IMR-90 (cell line): ENCODE results near the gene HEYL.

Experiments
- BHLHE40 ChIP-seq: fragments of 150-350 bp; IDR thresholded peaks from 2 replicates; pipeline ENCODE4 v1.6.1; 2016; ENCODE audit warnings: mild to moderate bottlenecking, low read depth, low read length
- CEBPB ChIP-seq: IDR thresholded peaks from 2 replicates; pipeline ENCODE4 v1.6.1; 2012; ENCODE audit warnings: low read depth, low read length, improper control_type of control experiment
- CHD1 ChIP-seq: IDR thresholded peaks from 2 replicates; pipeline ENCODE4 v1.6.1; 2012; ENCODE audit warnings: low read depth, low read length, improper control_type of control experiment
- CTCF ChIP-seq: conservative IDR thresholded peaks from 2 replicates; pipeline ENCODE4 v1.5.1; 2012; ENCODE audit warnings: mild to moderate bottlenecking, low read depth, low read length, improper control_type of control experiment
- FOS ChIP-seq: fragments of 150-350 bp; IDR thresholded peaks from 2 replicates; pipeline ENCODE4 v1.6.1; 2016; ENCODE audit warnings: low read depth, low read length
- POLR2A ChIP-seq: IDR thresholded peaks from 2 replicates; pipeline ENCODE4 v1.6.1; 2012; ENCODE audit warnings: mild to moderate bottlenecking, low read depth, low read length
- RCOR1 ChIP-seq: IDR thresholded peaks from 2 replicates; pipeline ENCODE4 v1.6.1; 2012; ENCODE audit warnings: mild to moderate bottlenecking, low read length, improper control_type of control experiment; ENCODE audit not compliant: insufficient replicate concordance
- RFX5 ChIP-seq: IDR thresholded peaks from 2 replicates; pipeline ENCODE4 v1.8.0; 2012; ENCODE audit warnings: low read depth, mild to moderate bottlenecking, low read length, moderate library complexity
- SMC3 ChIP-seq: fragments of 150-350 bp; IDR thresholded peaks from 2 replicates; pipeline ENCODE4 v1.6.1; 2016; ENCODE audit warnings: low read depth, mild to moderate bottlenecking, antibody characterized with exemption, low read length, moderate library complexity
- USF2 ChIP-seq: fragments of 150-350 bp; IDR thresholded peaks from 2 replicates; pipeline ENCODE4 v1.6.1; 2017; ENCODE audit warnings: mild to moderate bottlenecking, antibody characterized with exemption, low read length, low read depth

GRCh38 chr1:39662861-39663260, 23.4 kb upstream of the HEYL start:
- TF ChIP-seq CTCF (no peak), SMC3 (no peak), CEBPB (no peak), POLR2A (no peak), FOS (no peak), RFX5 (no peak), USF2 (no peak), CHD1 (no peak), BHLHE40 (no peak), RCOR1 (no peak)
